B cell (primary cell): Measurements from ENCODE around the gene NDUFAF5. TPM values are rescaled to one million over a fixed set of nuclear protein-coding genes. Genes with fewer than 3 reads are reported as not detected.

ENCODE experiments used
- ATAC-seq: fragments of 200-7000 bp; cut with Tn5 transposase; one replicate; pipeline ENCODE4 v1.10.0; 2021; ENCODE audit warnings: low read depth, mild to moderate bottlenecking, moderate number of reproducible peaks, moderate library complexity
- CTCF ChIA-PET: fragments of 350-600 bp; sonication (Branson Sonifier 250); formaldehyde crosslinking; loops from one replicate; lab custom pipeline; 2021; ENCODE audit warnings: antibody characterized with exemption, inconsistent platforms; lab: Charles Lee
- POLR2A ChIA-PET: fragments of 350-600 bp; sonication (Branson Sonifier 250); formaldehyde crosslinking; loops from one replicate; lab custom pipeline; 2021; ENCODE audit warnings: antibody characterized with exemption; lab: Charles Lee
- DNase-seq: peaks from one replicate; pipeline ENCODE4 v3.0.0; 2013
- H2AFZ ChIP-seq: 2 replicates; pipeline ENCODE4 v1.6.1; 2012; ENCODE audit warnings: mild to moderate bottlenecking, low read depth, low read length; ENCODE audit not compliant: insufficient read depth, poor library complexity, severe bottlenecking
- H3K27ac ChIP-seq, 2 donors: 1 replicate in 1 of 2; 2 replicates in 1 of 2; pipeline ENCODE4 v1.5.1; 2012 to 2013; ENCODE audit warnings: low read length in 2 of 2, mild to moderate bottlenecking in 2 of 2, moderate library complexity in 1 of 2
- H3K27me3 ChIP-seq, 4 experiments: fragments of 200-600 bp in 1 of 4; sonication (generic) in 1 of 4; replicated peaks in 1 of 4; 1 replicate in 2 of 4; 2 replicates in 2 of 4; pipeline versions ENCODE4 v1.6.1 to v1.7.0; 2013 to 2016; ENCODE audit warnings: low read length in 3 of 4, mild to moderate bottlenecking in 2 of 4, mixed read lengths in 1 of 4, moderate library complexity in 1 of 4; ENCODE audit not compliant: insufficient read depth in 4 of 4, control insufficient read depth in 3 of 4; ENCODE audit errors: control extremely low read depth in 1 of 4
- H3K36me3 ChIP-seq, 2 experiments: replicated peaks in 1 of 2; 1 replicate in 1 of 2; 2 replicates in 1 of 2; pipeline versions ENCODE4 v1.6.1 to v1.7.1; 2013; ENCODE audit warnings: low read length in 1 of 2; ENCODE audit not compliant: insufficient read depth in 2 of 2, control insufficient read depth in 1 of 2; ENCODE audit errors: control extremely low read depth in 1 of 2, extremely low read depth in 1 of 2
- H3K4me1 ChIP-seq, 2 donors: fragments of 200-600 bp in 1 of 2; sonication (generic) in 1 of 2; 1 replicate in 1 of 2; 2 replicates in 1 of 2; pipeline versions ENCODE4 v1.5.1 to v1.6.1; 2013 to 2017; ENCODE audit warnings: low read length in 2 of 2; ENCODE audit not compliant: control insufficient read depth in 2 of 2, insufficient read depth in 2 of 2
- H3K4me2 ChIP-seq: replicated peaks from 2 replicates; pipeline ENCODE3; 2012; ENCODE audit warnings: mild to moderate bottlenecking, low read depth, low read length; ENCODE audit not compliant: poor library complexity, severe bottlenecking
- H3K4me3 ChIP-seq, 5 experiments: fragments of 200-600 bp in 1 of 5; sonication (generic) in 1 of 5; 1 replicate in 3 of 5; 2 replicates in 2 of 5; pipeline versions ENCODE4 v1.5.1 to v1.7.0; 2011 to 2016; ENCODE audit warnings: low read length in 4 of 5, mild to moderate bottlenecking in 4 of 5, low read depth in 2 of 5, control low read depth in 1 of 5, moderate library complexity in 1 of 5; ENCODE audit not compliant: insufficient read depth in 1 of 5; ENCODE audit errors: control extremely low read depth in 1 of 5, extremely low read depth in 1 of 5
- H3K79me2 ChIP-seq: fragments of 200-600 bp; sonication (generic); one replicate; pipeline ENCODE4 v1.6.0; 2016; ENCODE audit warnings: low read length; ENCODE audit not compliant: control insufficient read depth, insufficient read depth
- H3K9ac ChIP-seq: fragments of 200-600 bp; sonication (generic); 2 replicates; pipeline ENCODE4 v1.6.1; 2017; ENCODE audit warnings: mild to moderate bottlenecking, low read length, moderate library complexity
- H3K9me3 ChIP-seq, 3 donors: one replicate each; pipeline versions ENCODE4 v1.6.1 to v1.7.1; 2013; ENCODE audit warnings: low read length in 2 of 3; ENCODE audit not compliant: control insufficient read depth in 2 of 3, insufficient read depth in 1 of 3; ENCODE audit errors: control extremely low read depth in 1 of 3
- H4K20me1 ChIP-seq: 2 replicates; pipeline ENCODE4 v1.6.0; 2012; ENCODE audit warnings: mild to moderate bottlenecking, low read length; ENCODE audit not compliant: insufficient read depth, control insufficient read depth, poor library complexity, severe bottlenecking
- H3K27ac Mint-ChIP-seq: one replicate; pipeline ENCODE4 v1.8.0; 2021; ENCODE audit warnings: mixed read lengths
- H3K27me3 Mint-ChIP-seq: one replicate; pipeline ENCODE4 v1.8.0; 2021; ENCODE audit warnings: mixed read lengths
- H3K4me1 Mint-ChIP-seq: one replicate; pipeline ENCODE4 v1.8.0; 2021; ENCODE audit warnings: mixed read lengths
- H3K4me3 Mint-ChIP-seq: one replicate; pipeline ENCODE4 v1.8.0; 2021; ENCODE audit warnings: mixed read lengths
- H3K9me3 Mint-ChIP-seq: one replicate; pipeline ENCODE4 v1.8.0; 2022; ENCODE audit warnings: mixed read lengths; ENCODE audit not compliant: insufficient read depth
- EZH2 ChIP-seq: IDR thresholded peaks from 2 replicates; pipeline ENCODE4 v1.6.1; 2012; ENCODE audit warnings: borderline replicate concordance, low read depth, mild to moderate bottlenecking, moderate library complexity, low read length; ENCODE audit not compliant: insufficient read depth, poor library complexity, severe bottlenecking
- WGBS: methylation state at CpG from one replicate; pipeline ENCODE4 v1.1.5; 2013; ENCODE audit warnings: missing lambda C conversion rate; ENCODE audit not compliant: insufficient coverage; 5-methylcytosine and 5-hydroxymethylcytosine counted together
- intact Hi-C: fragments of 100-400 bp; cut with micrococcal nuclease; formaldehyde crosslinking; loops from one replicate; pipeline ENCODE4 v1.10.0; 2022
- polyA plus RNA-seq: library from polyadenylated mRNA; depleted of rRNA; stranded (reverse); fragments of >200 nt; gene quantifications from 2 replicates; pipeline ENCODE4 v1.2.3, GENCODE V29; 2012
- total RNA-seq, 2 donors: library from RNA; stranded (reverse); fragments of 120-200 nt in 1 of 2; gene quantifications; 1 replicate in 1 of 2; 2 replicates in 1 of 2; pipeline versions ENCODE4 v1.2.3 to v1.2.4, GENCODE V29; 2013 to 2022
- TF ChIP-seq, protein P1 (sequence below): fragments of 200-600 bp; IDR thresholded peaks from one replicate; pipeline ENCODE4 v1.8.0; 2022; ENCODE audit warnings: antibody characterized with exemption, mild to moderate bottlenecking

The NDUFAF5 gene
- total and polyA plus RNA-seq, 2 donors (not counting 1 experiment from before 2014, with no cell fraction given) = 6.5 to 28.8 TPM

GRCh38 chr20:13858871-13859270, 74.0 kb downstream of the NDUFAF5 start:
- no peak overlapping the region for H3K27ac Mint-ChIP-seq
- ChIA-PET POLR2A (no interaction called here), CTCF (no interaction called here)
- Histone ChIP-seq H3K9ac (no peak overlapping the region), H3K4me1 (no peaks in the 10 kb centered on the region), H3K4me3 (no peak overlapping the region), H3K27me3 (no peaks in the 10 kb centered on the region), H3K36me3 (no peaks in the 10 kb centered on the region), H2AFZ (no peak overlapping the region), H3K9me3 (no peaks in the 10 kb centered on the region), H3K79me2 (no peaks in the 10 kb centered on the region), H3K4me2 (no peak overlapping the region), H4K20me1 (no peaks in the 10 kb centered on the region), H3K27ac (no peak overlapping the region)
- peaks cover 8% of the 10 kb centered on the region for H3K27me3 Mint-ChIP-seq
- no peaks in the 10 kb centered on the region for H3K4me1 Mint-ChIP-seq
- DNase-seq (no peak), ATAC-seq (no peak)
- H3K9me3 Mint-ChIP-seq = no peaks in the 10 kb centered on the region
- TF ChIP-seq, protein P1, sequence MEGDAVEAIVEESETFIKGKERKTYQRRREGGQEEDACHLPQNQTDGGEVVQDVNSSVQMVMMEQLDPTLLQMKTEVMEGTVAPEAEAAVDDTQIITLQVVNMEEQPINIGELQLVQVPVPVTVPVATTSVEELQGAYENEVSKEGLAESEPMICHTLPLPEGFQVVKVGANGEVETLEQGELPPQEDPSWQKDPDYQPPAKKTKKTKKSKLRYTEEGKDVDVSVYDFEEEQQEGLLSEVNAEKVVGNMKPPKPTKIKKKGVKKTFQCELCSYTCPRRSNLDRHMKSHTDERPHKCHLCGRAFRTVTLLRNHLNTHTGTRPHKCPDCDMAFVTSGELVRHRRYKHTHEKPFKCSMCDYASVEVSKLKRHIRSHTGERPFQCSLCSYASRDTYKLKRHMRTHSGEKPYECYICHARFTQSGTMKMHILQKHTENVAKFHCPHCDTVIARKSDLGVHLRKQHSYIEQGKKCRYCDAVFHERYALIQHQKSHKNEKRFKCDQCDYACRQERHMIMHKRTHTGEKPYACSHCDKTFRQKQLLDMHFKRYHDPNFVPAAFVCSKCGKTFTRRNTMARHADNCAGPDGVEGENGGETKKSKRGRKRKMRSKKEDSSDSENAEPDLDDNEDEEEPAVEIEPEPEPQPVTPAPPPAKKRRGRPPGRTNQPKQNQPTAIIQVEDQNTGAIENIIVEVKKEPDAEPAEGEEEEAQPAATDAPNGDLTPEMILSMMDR = no peak
- no peak for TF ChIP-seq EZH2
- H3K4me3 Mint-ChIP-seq = no peak overlapping the region
- intact Hi-C loops = no loop called here

DNA sequence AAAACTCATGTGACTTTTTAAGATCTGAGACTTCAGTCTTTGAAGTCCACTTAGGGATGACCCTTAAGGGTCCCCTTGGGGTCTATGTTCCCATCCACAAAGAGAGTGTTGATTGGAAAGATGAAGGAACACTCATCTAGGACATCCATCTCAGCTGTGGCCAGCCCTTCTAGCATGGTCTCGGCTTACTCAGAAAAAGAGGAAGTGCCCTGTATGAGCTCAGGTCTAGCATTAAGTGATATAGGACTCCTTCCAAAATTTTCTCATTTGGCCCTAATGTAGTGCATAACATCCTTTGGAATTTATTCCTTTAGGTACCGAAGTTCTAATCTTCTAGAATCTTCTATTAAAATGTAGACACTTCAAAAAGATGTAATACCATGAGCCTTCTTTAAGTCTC, 77.4 kb downstream of the NDUFAF5 start:
- Mint-ChIP-seq H3K4me1 (no peaks in the 10 kb centered on the region), H3K27me3 (no peaks in the 10 kb centered on the region), H3K4me3 (no peak overlapping the region), H3K27ac (no peak overlapping the region), H3K9me3 (no peaks in the 10 kb centered on the region)
- H3K27me3 ChIP-seq = no peaks in the 10 kb centered on the region
- H3K4me2 ChIP-seq = no peak overlapping the region
- no peaks in the 10 kb centered on the region for H3K4me1 ChIP-seq
- TF ChIP-seq, protein P1 = no peak
- TF ChIP-seq EZH2 = no peak
- no peak overlapping the region for H3K4me3 ChIP-seq
- ATAC-seq (no peak), DNase-seq (no peak)
- no peak overlapping the region for H3K9ac ChIP-seq
- intact Hi-C loops = no loop called here
- POLR2A ChIA-PET = no interaction called here
- H3K36me3 ChIP-seq = no peaks in the 10 kb centered on the region
- CTCF ChIA-PET = no interaction called here
- H3K79me2 ChIP-seq = no peaks in the 10 kb centered on the region
- no CpG with 5 or more reads among the region's 2 CpGs for WGBS
- no peak overlapping the region for H3K27ac ChIP-seq
- H2AFZ ChIP-seq = no peak overlapping the region
- H4K20me1 ChIP-seq = no peaks in the 10 kb centered on the region
- H3K9me3 ChIP-seq = no peaks in the 10 kb centered on the region
